H9 (cell line): ENCODE data around the gene SKAP1. TPM values are rescaled to one million over a fixed set of nuclear protein-coding genes. Genes with fewer than 3 reads are reported as not detected.

Source experiments
- DNase-seq: peaks from one replicate; pipeline ENCODE4 v3.0.0-alpha.2; 2017
- H2AFZ ChIP-seq: one replicate; pipeline ENCODE4 v1.6.1; 2013; ENCODE audit warnings: mild to moderate bottlenecking, low read length, control low read depth, moderate library complexity
- H2AK5ac ChIP-seq: 2 replicates; pipeline ENCODE4 v1.6.1; 2013; ENCODE audit warnings: low read length, control low read depth, mixed read lengths; ENCODE audit not compliant: insufficient read length
- H2BK120ac ChIP-seq: one replicate; pipeline ENCODE4 v1.6.1; 2013; ENCODE audit warnings: low read depth, mild to moderate bottlenecking, low read length, control low read depth, inconsistent platforms; ENCODE audit not compliant: poor library complexity, severe bottlenecking
- H2BK12ac ChIP-seq: 2 replicates; pipeline ENCODE4 v1.6.1; 2013; ENCODE audit warnings: low read length, control low read depth, mixed read lengths, low read depth; ENCODE audit not compliant: insufficient read length
- H2BK15ac ChIP-seq: 2 replicates; pipeline ENCODE4 v1.6.1; 2013; ENCODE audit warnings: low read depth, low read length, control low read depth
- H2BK20ac ChIP-seq: one replicate; pipeline ENCODE4 v1.6.1; 2013; ENCODE audit warnings: low read depth, mild to moderate bottlenecking, low read length, control low read depth, inconsistent platforms; ENCODE audit not compliant: poor library complexity, severe bottlenecking
- H2BK5ac ChIP-seq: 2 replicates; pipeline ENCODE4 v1.6.1; 2013; ENCODE audit warnings: low read length, control low read depth, mixed read lengths; ENCODE audit not compliant: insufficient read length
- H3K14ac ChIP-seq: 2 replicates; pipeline ENCODE4 v1.6.1; 2013; ENCODE audit warnings: low read length, control low read depth; ENCODE audit not compliant: insufficient read depth
- H3K18ac ChIP-seq: 2 replicates; pipeline ENCODE4 v1.6.1; 2013; ENCODE audit warnings: low read depth, mild to moderate bottlenecking, mixed read lengths, low read length, control low read depth; ENCODE audit not compliant: insufficient read length
- H3K23ac ChIP-seq: 2 replicates; pipeline ENCODE4 v1.6.1; 2013; ENCODE audit warnings: low read length, control low read depth, mixed read lengths, low read depth; ENCODE audit not compliant: insufficient read length
- H3K23me2 ChIP-seq: 2 replicates; pipeline ENCODE4 v1.6.1; 2013; ENCODE audit warnings: low read depth, mild to moderate bottlenecking, mixed read lengths, low read length, control low read depth; ENCODE audit not compliant: insufficient read length, poor library complexity, severe bottlenecking
- H3K27ac ChIP-seq: 2 replicates; pipeline ENCODE4 v1.5.1; 2013; ENCODE audit warnings: low read length, control low read depth, mixed read lengths, low read depth; ENCODE audit not compliant: insufficient read length
- H3K27me3 ChIP-seq: 2 replicates; pipeline ENCODE4 v1.6.1; 2013; ENCODE audit warnings: low read length, control low read depth, inconsistent platforms; ENCODE audit not compliant: insufficient read depth
- H3K4ac ChIP-seq: 2 replicates; pipeline ENCODE4 v1.6.1; 2013; ENCODE audit warnings: low read depth, mild to moderate bottlenecking, control low read depth, inconsistent platforms, low read length, moderate library complexity
- H3K4me1 ChIP-seq: 2 replicates; pipeline ENCODE4 v1.6.1; 2013; ENCODE audit warnings: low read length, control low read depth, inconsistent platforms; ENCODE audit not compliant: insufficient read depth
- H3K4me2 ChIP-seq: 2 replicates; pipeline ENCODE4 v1.6.1; 2013; ENCODE audit warnings: low read length, control low read depth, mixed read lengths; ENCODE audit not compliant: insufficient read length, insufficient read depth
- H3K56ac ChIP-seq: 2 replicates; pipeline ENCODE4 v1.6.1; 2013; ENCODE audit warnings: low read depth, mild to moderate bottlenecking, mixed read lengths, low read length, control low read depth; ENCODE audit not compliant: insufficient read length
- H3K79me1 ChIP-seq: 2 replicates; pipeline ENCODE4 v1.6.1; 2013; ENCODE audit warnings: low read depth, mild to moderate bottlenecking, moderate library complexity, low read length, control low read depth, inconsistent platforms; ENCODE audit not compliant: insufficient read depth, poor library complexity, severe bottlenecking
- H3K79me2 ChIP-seq: 2 replicates; pipeline ENCODE4 v1.6.1; 2013; ENCODE audit warnings: low read length, control low read depth, inconsistent platforms; ENCODE audit not compliant: insufficient read depth
- H3K9ac ChIP-seq: 2 replicates; pipeline ENCODE4 v1.6.1; 2013; ENCODE audit warnings: low read length, control low read depth, mixed read lengths; ENCODE audit not compliant: insufficient read length; ENCODE audit errors: extremely low read depth
- H3K9me3 ChIP-seq: one replicate; pipeline ENCODE4 v1.6.1; 2013; ENCODE audit warnings: low read depth, low read length, inconsistent platforms; ENCODE audit not compliant: control insufficient read depth
- H3T11ph ChIP-seq: one replicate; pipeline ENCODE4 v1.6.1; 2013; ENCODE audit warnings: mild to moderate bottlenecking, low read length, control low read depth, inconsistent platforms
- H4K20me1 ChIP-seq: one replicate; pipeline ENCODE4 v1.6.1; 2013; ENCODE audit not compliant: control insufficient read depth, insufficient read length, insufficient read depth
- H4K5ac ChIP-seq: 2 replicates; pipeline ENCODE4 v1.6.1; 2013; ENCODE audit warnings: low read depth, mild to moderate bottlenecking, mixed read lengths, low read length, control low read depth; ENCODE audit not compliant: insufficient read length
- H4K8ac ChIP-seq: replicated peaks from 2 replicates; pipeline ENCODE4 v1.6.1; 2013; ENCODE audit warnings: low read length, control low read depth, mixed read lengths, low read depth; ENCODE audit not compliant: insufficient read length
- H4K91ac ChIP-seq: 2 replicates; pipeline ENCODE4 v1.6.1; 2013; ENCODE audit warnings: low read depth, mild to moderate bottlenecking, moderate library complexity, mixed read lengths, low read length, control low read depth; ENCODE audit not compliant: insufficient read length
- H3K27ac Mint-ChIP-seq, 3 experiments: 2 replicates in 2 of 3; 3 replicates in 1 of 3; pipeline ENCODE4 v1.8.0; 2020 to 2021; ENCODE audit warnings: mixed read lengths in 3 of 3, mild to moderate bottlenecking in 1 of 3, moderate library complexity in 1 of 3
- H3K27me3 Mint-ChIP-seq: 2 replicates; pipeline ENCODE4 v1.8.0; 2021; ENCODE audit warnings: low read depth, mild to moderate bottlenecking, moderate library complexity, mixed read lengths
- H3K36me3 Mint-ChIP-seq, 3 experiments: 2 replicates in 2 of 3; 3 replicates in 1 of 3; pipeline ENCODE4 v1.8.0; 2020 to 2021; ENCODE audit warnings: low read depth in 3 of 3, mixed read lengths in 3 of 3; ENCODE audit not compliant: insufficient read depth in 1 of 3
- H3K4me1 Mint-ChIP-seq, 2 experiments: 2 replicates each; pipeline ENCODE4 v1.8.0; 2020; ENCODE audit warnings: mixed read lengths in 2 of 2
- H3K4me3 Mint-ChIP-seq, 2 experiments: 2 replicates in 1 of 2; 3 replicates in 1 of 2; pipeline ENCODE4 v1.8.0; 2020 to 2021; ENCODE audit warnings: mild to moderate bottlenecking in 2 of 2, mixed read lengths in 2 of 2, moderate library complexity in 1 of 2
- H3K9me3 Mint-ChIP-seq, 2 experiments: 2 replicates in 1 of 2; 3 replicates in 1 of 2; pipeline ENCODE4 v1.8.0; 2020; ENCODE audit warnings: mild to moderate bottlenecking in 2 of 2, mixed read lengths in 2 of 2, moderate library complexity in 1 of 2
- CTCF ChIP-seq: fragments of 200-600 bp; sonication (generic); conservative IDR thresholded peaks from 3 replicates; pipeline ENCODE4 v1.8.0; 2021; ENCODE audit warnings: antibody characterized with exemption, mild to moderate bottlenecking
- WGBS: extraction: QIAGEN DNeasy Blood & Tissue Kit; methylation state at CpG from one replicate; pipeline ENCODE4 v1.1.7; 2013; ENCODE audit warnings: missing lambda C conversion rate, low lambda C conversion rate, mixed read lengths; ENCODE audit not compliant: insufficient read length; ENCODE audit errors: extremely low coverage; 5-methylcytosine and 5-hydroxymethylcytosine counted together
- total RNA-seq: library from RNA; stranded (reverse); gene quantifications from 2 replicates; pipeline ENCODE4 v1.2.1, GENCODE V29; 2021

SKAP1 gene
- total RNA-seq, 1 experiment from 2014 or later = not detected

- no peak overlapping the region for H3K14ac ChIP-seq
- no peaks in the 10 kb centered on the region for H3K79me2 ChIP-seq
- peaks cover 19 to 24% of the 10 kb centered on the region in 2 experiments for H3K4me1 Mint-ChIP-seq
- no peaks in the 10 kb centered on the region for H3K9me3 ChIP-seq
- TF ChIP-seq CTCF = no peak
- H3T11ph ChIP-seq = no peak overlapping the region
- H3K18ac ChIP-seq = no peak overlapping the region
- H3K4me2 ChIP-seq = no peak overlapping the region
- H3K23ac ChIP-seq = no peak overlapping the region
- H3K56ac ChIP-seq = no peak overlapping the region
- no peak overlapping the region for H2BK5ac ChIP-seq
- no peak overlapping the region for H2AFZ ChIP-seq
- no peaks in the 10 kb centered on the region for H3K36me3 Mint-ChIP-seq
- no CpG with 5 or more reads among the region's 4 CpGs for WGBS
- H2BK20ac ChIP-seq = no peak overlapping the region
- no peak overlapping the region for H3K9ac ChIP-seq
- H2BK15ac ChIP-seq = no peak overlapping the region
- 0 out of 2 replicates have a peak, but pooled peaks cover 3% of the 10 kb centered on the region for H3K4me1 ChIP-seq
- no peak overlapping the region for H2BK12ac ChIP-seq
- no peak overlapping the region for H4K5ac ChIP-seq
- H3K27ac ChIP-seq = no peak overlapping the region
- H2BK120ac ChIP-seq = no peak overlapping the region
- H3K27ac Mint-ChIP-seq = no peak overlapping the region
- H4K20me1 ChIP-seq = no peaks in the 10 kb centered on the region
- H3K9me3 Mint-ChIP-seq = no peaks in the 10 kb centered on the region
- no peak overlapping the region for H3K4ac ChIP-seq
- H3K4me3 Mint-ChIP-seq = no peak overlapping the region
- H4K8ac ChIP-seq = no peak overlapping the region
- no peak for DNase-seq
- no peaks in the 10 kb centered on the region; the same call in 1 of the 2 replicates for H3K27me3 Mint-ChIP-seq
- no peaks in the 10 kb centered on the region for H3K23me2 ChIP-seq
- no peaks in the 10 kb centered on the region for H3K27me3 ChIP-seq
- no peaks in the 10 kb centered on the region for H3K79me1 ChIP-seq
- H2AK5ac ChIP-seq = no peak overlapping the region
- H4K91ac ChIP-seq = no peak overlapping the region
Measured at GRCh38 chr17:48255759-48256158, 174.3 kb downstream of the SKAP1 start.
